Head of caudate nucleus (tissue), 42 donors: Measurements from ENCODE around the gene PIGN.
"Not testable (repeated sequence)": the region's sequence is repeated elsewhere in the genome, so short reads cannot be mapped to it uniquely, and the experiment has no call there.

Experiments
- DNase-seq, 42 donors: peaks; one replicate each; pipeline versions ENCODE4 v3.0.0 to v3.0.0-alpha.2; 2020 to 2021; ENCODE audit warnings: mixed read lengths in 7 of 42
- intact Hi-C: fragments of 100-400 bp; cut with DNase I; formaldehyde crosslinking; loops from one replicate; pipeline ENCODE4 v1.15.0; 2022

The PIGN gene

DNA sequence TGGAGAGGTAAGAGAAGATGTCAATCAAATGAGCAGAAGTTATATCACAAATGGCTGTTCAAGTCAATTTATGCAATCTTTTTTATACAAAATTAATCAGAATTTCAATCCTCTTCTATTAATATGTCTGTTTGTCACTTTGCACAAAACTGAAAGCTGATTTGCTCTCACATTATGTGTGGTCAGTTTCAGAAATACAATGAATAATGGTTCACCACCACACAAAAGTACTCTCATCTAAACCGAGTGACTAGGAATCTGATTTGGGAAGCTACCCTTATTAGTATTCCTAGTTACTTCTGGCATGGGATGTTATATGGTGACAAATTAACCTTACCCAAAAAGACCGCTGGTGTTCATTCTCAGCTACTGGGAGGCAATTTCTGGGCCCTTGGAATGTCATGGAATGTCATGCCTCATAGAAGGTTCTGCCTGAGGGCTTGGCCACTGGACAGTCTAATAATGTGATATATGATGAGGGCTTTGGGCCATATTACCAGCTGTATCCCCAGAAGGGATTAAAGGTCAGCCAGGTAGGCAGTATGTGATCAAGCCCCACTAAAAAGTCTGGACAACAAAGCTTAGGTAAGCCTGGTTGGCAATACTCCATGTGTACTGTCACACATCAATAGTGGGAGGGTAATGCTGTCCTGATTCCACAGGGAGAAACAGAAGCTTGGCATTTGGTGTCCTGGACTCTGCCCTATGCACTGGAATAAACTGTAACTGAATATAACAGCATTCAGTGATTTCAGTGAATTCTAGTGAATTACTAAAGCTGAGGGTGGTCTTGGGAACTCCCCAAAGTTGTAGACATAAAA is 113.2 kb downstream of the PIGN start:
- intact Hi-C loops: no loop called here
- DNase-seq: no peak

DNA sequence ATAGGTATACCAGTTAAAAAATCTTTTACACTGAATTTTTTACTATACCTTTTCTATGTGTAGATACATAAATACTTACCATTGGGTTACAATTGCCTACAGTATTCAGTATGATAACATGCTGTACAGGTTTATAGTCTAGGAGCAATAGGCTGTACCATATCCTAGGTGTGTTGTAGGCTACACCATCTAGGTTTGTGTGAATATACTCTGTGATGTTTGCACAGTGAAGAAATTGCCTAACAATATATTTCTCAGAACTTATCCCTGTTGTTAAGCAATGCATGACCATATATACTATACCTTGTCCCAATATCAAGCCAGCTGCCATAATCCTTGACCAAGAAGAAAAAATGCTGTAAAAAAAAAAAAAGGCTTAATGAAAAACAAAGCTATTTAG is 114.5 kb downstream of the PIGN start:
- DNase-seq: no peak
- intact Hi-C loops: no loop called here

DNA sequence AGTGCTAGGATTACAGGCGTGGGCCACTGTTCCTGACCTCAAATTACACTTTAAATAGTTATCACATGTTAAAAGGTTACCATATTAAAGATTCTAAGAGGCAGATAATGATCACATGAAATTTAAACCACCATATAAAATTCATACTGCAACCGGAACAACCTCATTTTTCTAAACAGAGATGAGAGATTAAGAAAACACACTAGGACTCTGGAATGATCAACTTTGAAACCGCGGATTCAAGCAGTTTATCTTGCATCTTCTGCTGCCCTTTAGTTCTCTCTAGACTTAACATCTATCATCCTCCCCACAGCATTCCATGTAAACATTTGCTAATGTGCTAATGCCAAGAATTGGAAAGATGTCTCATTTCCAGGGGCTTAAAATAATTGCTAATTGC is 115.8 kb downstream of the PIGN start:
- no peak for DNase-seq
- intact Hi-C loops: no loop called here

DNA sequence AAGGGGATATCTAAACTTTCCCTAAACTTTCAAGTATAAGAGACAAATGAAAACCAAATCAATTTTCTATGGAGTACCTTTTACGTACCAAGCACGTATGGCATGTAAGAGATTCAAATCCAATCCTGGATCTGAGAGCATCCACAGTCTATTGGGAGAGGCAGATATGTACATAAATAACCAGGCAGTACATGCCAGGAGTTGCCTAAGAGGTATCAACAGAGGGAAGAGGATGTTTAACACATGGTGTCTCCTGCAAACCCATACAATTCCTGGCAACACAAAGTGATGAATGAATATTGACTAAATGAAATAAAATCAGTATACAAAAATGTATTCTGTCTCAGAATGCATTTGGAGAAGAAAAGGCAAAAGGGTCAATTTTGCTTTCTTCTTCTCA is 116.6 kb downstream of the PIGN start:
- no peak for DNase-seq
- intact Hi-C loops: no loop called here

DNA sequence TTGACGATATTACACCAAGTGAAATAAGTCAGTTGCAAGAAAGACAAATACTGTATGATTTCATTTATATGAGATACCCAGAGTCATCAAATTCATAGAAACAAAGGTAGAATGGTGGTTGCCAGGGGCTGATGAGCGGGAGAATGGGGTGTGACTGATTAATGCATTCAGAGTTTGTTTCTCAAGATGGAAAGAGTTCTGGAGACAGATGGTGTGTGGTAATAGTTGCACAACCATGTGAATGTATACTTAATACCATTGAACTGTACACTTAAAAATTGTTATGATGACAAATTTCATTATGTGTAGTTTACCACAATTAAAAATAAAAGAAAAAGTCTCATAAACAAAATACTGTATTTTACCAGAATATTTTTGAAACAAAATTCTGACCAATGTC is 117.3 kb downstream of the PIGN start:
- no peak for DNase-seq
- intact Hi-C loops: no loop called here

GRCh38 chr18:62066102-62066818 is 120.6 kb downstream of the PIGN start:
- intact Hi-C loops: no loop called here
- DNase-seq: no peak

GRCh38 chr18:62064361-62064760 is 122.5 kb downstream of the PIGN start:
- intact Hi-C loops: no loop called here
- DNase-seq: no peak

GRCh38 chr18:62061821-62062478 is 124.9 kb downstream of the PIGN start:
- intact Hi-C loops: no loop called here
- no peak for DNase-seq

- intact Hi-C loops: no loop called here
- DNase-seq: no peak
Measured at GRCh38 chr18:62060820-62061219, 126.0 kb downstream of the PIGN start.

DNA sequence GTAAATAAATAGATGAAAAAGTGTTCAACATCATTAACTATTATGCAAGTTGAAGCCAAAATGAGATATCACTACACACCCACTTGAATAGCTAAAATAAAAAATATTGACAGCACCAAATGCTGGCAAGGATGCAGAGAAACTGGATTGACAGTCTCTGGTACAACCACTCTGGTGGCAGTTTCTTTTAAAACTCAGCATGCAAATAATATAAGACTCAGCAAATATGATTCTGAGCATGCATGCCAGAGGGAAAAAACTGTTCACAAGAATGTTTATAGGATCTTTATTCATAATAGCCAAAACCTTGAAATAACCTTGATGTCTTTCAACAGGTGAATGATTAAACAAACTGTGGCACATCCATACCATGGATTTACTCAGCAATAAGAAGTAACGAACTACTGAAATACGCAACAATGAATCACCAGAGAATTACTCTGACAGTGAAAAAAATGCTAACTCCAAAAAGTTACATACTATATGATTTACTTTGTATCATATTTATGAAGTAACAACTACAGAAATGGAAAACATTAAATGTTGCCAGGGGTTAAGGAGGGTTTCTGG is 131.8 kb downstream of the PIGN start:
- intact Hi-C loops: no loop called here
- no peak for DNase-seq

DNA sequence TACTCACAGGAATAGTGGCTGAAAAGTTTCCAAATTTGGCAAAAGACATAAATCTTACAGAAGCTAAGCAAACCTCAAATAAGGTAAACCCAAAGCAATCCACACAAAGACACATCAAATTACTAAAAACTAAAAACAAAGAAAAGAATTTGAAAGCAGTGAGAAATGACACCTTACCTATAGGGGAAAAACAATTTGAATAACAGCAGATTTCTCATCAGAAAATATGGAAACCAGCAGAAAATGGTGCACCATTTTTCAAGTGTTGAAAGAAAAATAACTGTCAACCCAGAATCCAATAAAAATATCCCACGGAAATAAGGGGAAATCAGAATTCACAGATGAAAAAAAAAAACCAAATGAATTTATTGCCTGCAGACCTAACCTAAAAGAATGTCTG is 138.6 kb downstream of the PIGN start:
- intact Hi-C loops: no loop called here
- no peak for DNase-seq

DNA sequence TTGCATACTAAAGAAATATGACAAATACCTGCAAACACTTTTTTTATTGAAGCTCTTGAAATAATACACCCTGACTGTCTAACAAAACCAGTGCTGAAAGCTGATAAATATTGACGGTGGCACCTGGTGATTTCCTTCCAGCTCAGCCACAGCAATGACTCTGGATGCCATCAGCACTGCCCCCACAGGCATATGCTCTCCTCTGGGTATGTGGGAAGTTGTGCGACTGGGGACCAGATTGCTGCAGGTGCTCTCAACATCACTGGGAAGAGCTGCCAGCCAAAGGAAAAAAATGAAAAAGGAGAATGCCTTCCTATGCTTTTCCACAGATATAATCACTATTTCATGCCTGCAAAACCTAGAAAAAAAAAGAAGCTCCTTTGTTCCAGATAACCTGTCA is 141.5 kb downstream of the PIGN start:
- no peak for DNase-seq
- intact Hi-C loops: no loop called here

DNA sequence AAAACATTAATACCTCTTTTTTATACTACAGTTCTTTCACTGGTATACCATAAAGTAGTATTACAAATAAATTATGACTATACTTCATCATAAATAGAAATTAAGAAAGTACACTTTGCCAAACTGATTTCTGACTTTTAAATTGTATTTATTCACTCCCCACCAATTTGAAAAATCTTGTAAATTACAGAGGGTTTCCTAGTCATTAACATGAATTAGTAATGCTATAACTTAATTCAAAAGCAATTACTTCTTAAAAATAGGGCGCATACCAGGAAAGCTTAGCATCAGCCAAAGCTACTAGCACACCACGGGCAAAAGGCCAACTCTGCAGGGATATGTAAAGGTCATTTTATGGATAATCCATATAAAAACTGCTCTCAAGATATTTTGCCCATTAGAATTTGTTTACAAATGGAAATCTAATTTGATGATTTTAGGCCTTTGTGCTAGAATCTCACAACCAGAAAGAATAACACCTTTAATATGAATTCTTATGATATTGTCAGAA is 142.3 kb downstream of the PIGN start:
- intact Hi-C loops: no loop called here
- DNase-seq: no peak

- intact Hi-C loops: no loop called here
- no peak for DNase-seq
Measured at GRCh38 chr18:62037989-62038778, 148.7 kb downstream of the PIGN start.

DNA sequence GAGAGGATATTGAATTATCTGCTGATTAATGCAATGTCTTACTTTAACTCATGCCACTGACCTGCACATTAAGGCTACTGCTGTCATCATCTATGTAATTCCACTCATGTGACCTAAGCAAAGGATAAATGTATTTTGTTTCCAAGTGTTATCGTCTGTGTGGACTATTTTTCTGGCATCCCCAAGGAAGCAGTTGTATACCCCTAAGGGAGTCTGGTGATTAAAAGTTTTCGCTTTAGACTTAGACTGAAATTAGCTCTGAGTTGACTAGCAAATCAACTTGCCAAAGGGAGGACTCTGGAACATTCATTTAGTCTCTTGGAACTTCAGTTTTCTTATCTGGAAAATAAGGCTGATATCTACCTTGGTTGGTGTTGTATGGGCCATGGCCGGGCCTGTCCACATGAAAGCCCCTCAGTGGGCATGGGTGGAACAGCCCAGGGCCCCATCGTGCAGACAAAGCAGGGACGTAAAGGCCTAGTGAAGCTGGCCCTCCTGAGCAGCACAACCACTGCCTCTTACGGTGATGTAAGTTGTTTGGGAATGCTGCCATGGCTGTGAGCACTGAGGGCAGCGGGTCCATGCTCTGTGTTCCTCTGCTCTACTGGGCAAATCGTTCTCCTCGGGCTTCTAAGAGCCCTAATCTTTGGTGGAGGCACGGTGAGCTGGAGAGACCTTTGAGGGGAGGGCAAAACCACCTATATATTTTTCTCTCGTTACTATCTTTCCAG is 149.7 kb downstream of the PIGN start:
- no peak for DNase-seq
- intact Hi-C loops: no loop called here

DNA sequence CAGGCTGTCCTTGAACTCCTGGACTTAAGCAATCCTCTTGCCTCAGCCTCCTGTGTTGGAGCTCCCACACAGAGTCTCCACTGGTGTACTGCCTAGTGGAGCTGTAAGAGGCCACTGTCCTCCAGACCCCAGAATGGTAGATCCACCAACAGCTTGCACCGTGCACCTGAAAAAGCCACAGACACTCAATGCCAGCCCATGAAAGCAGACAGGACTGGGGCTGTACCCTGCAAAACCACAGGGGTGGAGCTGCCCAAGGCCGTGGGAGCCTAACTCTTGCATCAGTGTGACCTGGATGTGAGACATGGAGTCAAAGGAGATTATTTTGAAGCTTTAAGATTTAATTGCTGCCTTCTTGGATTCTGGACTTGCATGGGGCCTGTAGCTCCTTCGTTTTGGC is 152.6 kb downstream of the PIGN start:
- intact Hi-C loops, DNase-seq: not testable (repeated sequence)

DNA sequence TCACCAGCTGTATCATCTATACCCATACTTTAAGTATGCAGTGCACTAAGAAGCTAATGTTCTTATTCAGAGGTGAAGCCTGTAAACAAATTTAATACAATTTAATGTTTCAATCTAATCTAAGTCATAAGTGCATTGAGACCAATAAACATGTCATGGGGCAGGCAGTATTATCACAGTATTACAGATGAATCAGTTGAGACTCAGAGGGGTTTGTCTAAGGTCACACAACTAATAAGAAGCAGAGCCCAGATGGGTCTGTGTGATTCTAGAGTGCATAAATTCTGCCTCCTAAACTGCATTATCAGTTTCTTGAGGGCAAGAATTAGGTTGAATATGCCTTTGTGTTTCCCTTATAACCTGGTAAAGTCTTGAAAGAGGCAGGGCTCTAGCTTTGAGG is 153.1 kb downstream of the PIGN start:
- intact Hi-C loops: no loop called here
- DNase-seq: no peak

- DNase-seq: no peak
Measured at GRCh38 chr18:62033207-62033606, 153.6 kb downstream of the PIGN start.

More at GRCh38 chr18:62033207-62033606, 153.6 kb downstream of the PIGN start:
- intact Hi-C loops: no loop called here
